Panc1 (cell line): ENCODE data around the gene PDGFA. TPM values are rescaled to one million over a fixed set of nuclear protein-coding genes. Genes with fewer than 3 reads are reported as not detected.

Source experiments
- ATAC-seq: fragments of 200-7000 bp; cut with Tn5 transposase; 2 replicates; pipeline ENCODE4 v1.9.1; 2020; ENCODE audit warnings: mild to moderate bottlenecking, moderate library complexity
- BruUV-seq: library from RNA; stranded (reverse); fragments of 400-500 nt; replicated peaks from 2 replicates; lab custom pipeline; 2021; lab: Mats Ljungman, UMichigan
- CTCF ChIA-PET: fragments of 300-600 bp; sonication (Branson Sonifier 250); formaldehyde crosslinking; loops from one replicate; lab custom pipeline; 2022; ENCODE audit warnings: antibody characterized with exemption; lab: Charles Lee
- POLR2A ChIA-PET: fragments of 300-600 bp; sonication (Branson Sonifier 250); formaldehyde crosslinking; loops from one replicate; lab custom pipeline; 2022; ENCODE audit warnings: antibody characterized with exemption; lab: Charles Lee
- DNase-seq: peaks from one replicate; pipeline ENCODE4 v3.0.0-alpha.2; 2010; ENCODE audit warnings: low read depth, low spot score
- H3K27ac ChIP-seq: 2 replicates; pipeline ENCODE4 v1.5.1; 2011; ENCODE audit warnings: mild to moderate bottlenecking, low read length, inconsistent platforms
- H3K27me3 ChIP-seq: fragments of 200-500 bp; sonication (Bioruptor generic); 2 replicates; pipeline ENCODE4 v1.6.0; 2014; ENCODE audit warnings: low read length, inconsistent platforms; ENCODE audit not compliant: control insufficient read depth, insufficient read depth
- H3K36me3 ChIP-seq: fragments of 200-500 bp; sonication (Bioruptor generic); 2 replicates; pipeline ENCODE4 v1.5.1; 2014; ENCODE audit warnings: inconsistent platforms, mild to moderate bottlenecking, low read length, moderate library complexity; ENCODE audit not compliant: control insufficient read depth, insufficient read depth
- H3K4me1 ChIP-seq: 2 replicates; pipeline ENCODE4 v1.5.1; 2011; ENCODE audit warnings: inconsistent platforms, mild to moderate bottlenecking, low read length, moderate library complexity; ENCODE audit not compliant: control insufficient read depth, insufficient read depth
- H3K4me3 ChIP-seq, 2 experiments: 2 replicates each; pipeline ENCODE4 v1.5.1; 2011 to 2012; ENCODE audit warnings: low read depth in 2 of 2, low read length in 2 of 2, mild to moderate bottlenecking in 2 of 2, inconsistent platforms in 1 of 2, moderate library complexity in 1 of 2
- H3K9me3 ChIP-seq: fragments of 200-500 bp; sonication (Bioruptor generic); 2 replicates; pipeline ENCODE4 v1.5.1; 2014; ENCODE audit warnings: low read depth, mild to moderate bottlenecking, inconsistent platforms, low read length, moderate library complexity; ENCODE audit not compliant: control insufficient read depth, insufficient read depth
- CTCF ChIP-seq: fragments of 450-650 bp; IDR thresholded peaks from 2 replicates; pipeline ENCODE4 v1.5.1; 2017; ENCODE audit warnings: mild to moderate bottlenecking
- POLR2AphosphoS5 ChIP-seq: IDR thresholded peaks from 2 replicates; pipeline ENCODE4 v1.6.1; 2012; ENCODE audit warnings: mild to moderate bottlenecking, low read depth, low read length, moderate library complexity
- REST ChIP-seq, 2 experiments: IDR thresholded peaks; 2 replicates each; pipeline ENCODE4 v1.6.1; 2011 to 2012; ENCODE audit warnings: low read depth in 2 of 2, control low read depth in 1 of 2, low read length in 1 of 2, mild to moderate bottlenecking in 1 of 2, moderate library complexity in 1 of 2; ENCODE audit not compliant: insufficient read depth in 1 of 2
- SIN3A ChIP-seq: IDR thresholded peaks from 2 replicates; pipeline ENCODE4 v1.6.1; 2012; ENCODE audit warnings: low read depth, mild to moderate bottlenecking, low read length, moderate library complexity, borderline replicate concordance; ENCODE audit not compliant: insufficient read depth
- TCF7L2 ChIP-seq: IDR thresholded peaks from 2 replicates; pipeline ENCODE4 v1.6.1; 2011; ENCODE audit warnings: mild to moderate bottlenecking, low read depth, low read length, inconsistent platforms
- in situ Hi-C: cut with HindIII; loops from 2 replicates; pipeline ENCODE4 v1.10.0; 2016; ENCODE audit warnings: low sequenced_read_pairs, low pct_unique_long_range_greater_than_20kb
- intact Hi-C: fragments of 100-400 bp; cut with micrococcal nuclease; formaldehyde crosslinking; loops from one replicate; pipeline ENCODE4 v1.10.0; 2022; ENCODE audit not compliant: unreplicated experiment
- total RNA-seq: library from RNA; stranded (reverse); gene quantifications from one replicate; pipeline ENCODE4 v1.2.1, GENCODE V29; 2021; ENCODE audit not compliant: unreplicated experiment

The PDGFA gene
- total RNA-seq, 1 experiment from 2014 or later, result 18.5 TPM

- DNase-seq, result no peak
- H3K27ac ChIP-seq, result no peak overlapping the region
- no peak overlapping the region for H3K4me3 ChIP-seq
- H3K27me3 ChIP-seq, result no peaks in the 10 kb centered on the region
- ChIA-PET CTCF (interaction anchor here (0.6 kb wide), 1 partner anchor 198 kb away, joined by 4 read pairs; no protein-coding TSS in a partner anchor), POLR2A (no interaction called here)
- BruUV-seq, result no TSS peak
- peaks cover 10% of the 10 kb centered on the region for H3K4me1 ChIP-seq
- in situ Hi-C loops (no loop called here), intact Hi-C loops (loop anchor here (10.0 kb wide), 1 partner anchor 107 kb away; no protein-coding TSS in a partner anchor)
- no peak for ATAC-seq
- TF ChIP-seq POLR2AphosphoS5 (no peak), SIN3A (no peak), REST (IDR thresholded peaks at IDR 0.05; ENCODE audit: insufficient read depth in 1 of 2, low read depth in 2 of 2, low read length in 1 of 2) (no peak), TCF7L2 (no peak), CTCF (no peak)
- H3K36me3 ChIP-seq, result no peaks in the 10 kb centered on the region
- no peaks in the 10 kb centered on the region for H3K9me3 ChIP-seq
Measured at GRCh38 chr7:527723-528122, 8.1 kb upstream of the PDGFA start.

- no peak overlapping the region for H3K27ac ChIP-seq
- no peaks in the 10 kb centered on the region for H3K9me3 ChIP-seq
- H3K4me1 ChIP-seq, result peaks cover 12% of the 10 kb centered on the region
- ChIA-PET POLR2A (no interaction called here), CTCF (no interaction called here)
- DNase-seq (no peak), ATAC-seq (no peak)
- intact Hi-C loops (loop anchor here (10.0 kb wide), 1 partner anchor 108 kb away; no protein-coding TSS in a partner anchor), in situ Hi-C loops (no loop called here)
- TF ChIP-seq SIN3A (no peak), REST (IDR thresholded peaks at IDR 0.05; ENCODE audit: insufficient read depth in 1 of 2, low read depth in 2 of 2, low read length in 1 of 2) (no peak), CTCF (no peak), TCF7L2 (no peak), POLR2AphosphoS5 (no peak)
- no peaks in the 10 kb centered on the region for H3K36me3 ChIP-seq
- BruUV-seq, result no TSS peak
- no peaks in the 10 kb centered on the region; the same call in 1 of the 2 replicates for H3K27me3 ChIP-seq
- no peak overlapping the region for H3K4me3 ChIP-seq
Measured at GRCh38 chr7:526460-527034, 6.9 kb upstream of the PDGFA start.
